ENCODE data around the gene GNA12.

Gene GNA12

DNA sequence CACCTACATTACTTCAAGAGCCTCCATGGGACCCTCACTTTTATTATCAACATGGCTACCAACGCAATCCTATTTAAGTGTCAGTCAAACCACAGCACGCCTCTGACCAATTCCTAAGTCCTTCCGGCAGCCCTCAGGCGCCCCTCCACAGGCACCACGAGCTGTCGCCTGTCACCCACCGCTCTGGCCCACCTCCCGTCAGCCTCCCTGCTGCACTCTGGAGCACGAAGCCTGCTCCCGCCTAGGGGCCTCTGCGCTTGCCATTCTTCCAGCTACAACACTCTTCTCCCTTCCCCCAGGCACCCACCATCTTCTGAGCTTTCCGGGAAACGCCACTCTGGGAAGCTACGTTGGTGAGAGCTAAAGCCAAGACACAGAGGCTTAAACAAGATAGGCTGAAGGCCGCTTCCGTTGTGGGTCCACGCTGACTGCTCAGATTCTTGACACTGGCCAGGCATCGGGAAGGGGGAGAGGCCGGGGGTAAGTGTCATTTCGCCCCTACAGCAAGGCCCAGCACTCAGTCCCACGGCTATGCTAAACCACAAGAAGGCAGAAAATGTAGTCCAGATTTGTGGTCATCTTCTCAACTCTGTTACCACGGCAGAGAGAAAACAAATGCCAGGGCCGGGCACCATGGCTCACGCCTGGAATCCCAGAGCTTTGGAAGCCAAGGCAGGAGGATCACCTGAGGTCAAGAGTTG lies 56.7 kb downstream of the GNA12 start:
- H3K9me2 ChIP-seq (replicated peaks; ENCODE audit: control insufficient read depth, low read length) = no peaks in the 10 kb centered on the region
- no peak overlapping the region for H3K4me2 ChIP-seq (ENCODE audit: low read length)
- H3K36me3 ChIP-seq (ENCODE audit: control insufficient read depth, low read length) = no peaks in the 10 kb centered on the region
- H4K20me1 ChIP-seq (ENCODE audit: control insufficient read depth, insufficient read depth, low read depth, low read length) = 0 out of 2 replicates have a peak, but pooled peaks cover 3% of the 10 kb centered on the region
- H3F3A ChIP-seq (ENCODE audit: control insufficient read depth, insufficient read depth) = no peaks in the 10 kb centered on the region
- no peak overlapping the region for H3K4me3 ChIP-seq (ENCODE audit: low read length)
- H3K27me3 ChIP-seq (ENCODE audit: control insufficient read depth, low read length) = no peaks in the 10 kb centered on the region
- TF ChIP-seq EZH2phosphoT487 (IDR thresholded peaks at IDR 0.05; ENCODE audit: borderline replicate concordance, low read length) = no peak
- TF ChIP-seq, protein P1, sequence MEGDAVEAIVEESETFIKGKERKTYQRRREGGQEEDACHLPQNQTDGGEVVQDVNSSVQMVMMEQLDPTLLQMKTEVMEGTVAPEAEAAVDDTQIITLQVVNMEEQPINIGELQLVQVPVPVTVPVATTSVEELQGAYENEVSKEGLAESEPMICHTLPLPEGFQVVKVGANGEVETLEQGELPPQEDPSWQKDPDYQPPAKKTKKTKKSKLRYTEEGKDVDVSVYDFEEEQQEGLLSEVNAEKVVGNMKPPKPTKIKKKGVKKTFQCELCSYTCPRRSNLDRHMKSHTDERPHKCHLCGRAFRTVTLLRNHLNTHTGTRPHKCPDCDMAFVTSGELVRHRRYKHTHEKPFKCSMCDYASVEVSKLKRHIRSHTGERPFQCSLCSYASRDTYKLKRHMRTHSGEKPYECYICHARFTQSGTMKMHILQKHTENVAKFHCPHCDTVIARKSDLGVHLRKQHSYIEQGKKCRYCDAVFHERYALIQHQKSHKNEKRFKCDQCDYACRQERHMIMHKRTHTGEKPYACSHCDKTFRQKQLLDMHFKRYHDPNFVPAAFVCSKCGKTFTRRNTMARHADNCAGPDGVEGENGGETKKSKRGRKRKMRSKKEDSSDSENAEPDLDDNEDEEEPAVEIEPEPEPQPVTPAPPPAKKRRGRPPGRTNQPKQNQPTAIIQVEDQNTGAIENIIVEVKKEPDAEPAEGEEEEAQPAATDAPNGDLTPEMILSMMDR (IDR thresholded peaks at IDR 0.05; ENCODE audit: low read depth, low read length, poor library complexity, severe bottlenecking) = no peak
- no peaks in the 10 kb centered on the region for H3K9me3 ChIP-seq (ENCODE audit: control insufficient read depth, insufficient read depth, low read length)
- no peak overlapping the region for H3K27ac ChIP-seq (ENCODE audit: low read depth, low read length)
- H3K4me1 ChIP-seq (ENCODE audit: control insufficient read depth, low read length) = no peaks in the 10 kb centered on the region
- H3K79me2 ChIP-seq (ENCODE audit: control insufficient read depth, low read length) = no peaks in the 10 kb centered on the region

DNA sequence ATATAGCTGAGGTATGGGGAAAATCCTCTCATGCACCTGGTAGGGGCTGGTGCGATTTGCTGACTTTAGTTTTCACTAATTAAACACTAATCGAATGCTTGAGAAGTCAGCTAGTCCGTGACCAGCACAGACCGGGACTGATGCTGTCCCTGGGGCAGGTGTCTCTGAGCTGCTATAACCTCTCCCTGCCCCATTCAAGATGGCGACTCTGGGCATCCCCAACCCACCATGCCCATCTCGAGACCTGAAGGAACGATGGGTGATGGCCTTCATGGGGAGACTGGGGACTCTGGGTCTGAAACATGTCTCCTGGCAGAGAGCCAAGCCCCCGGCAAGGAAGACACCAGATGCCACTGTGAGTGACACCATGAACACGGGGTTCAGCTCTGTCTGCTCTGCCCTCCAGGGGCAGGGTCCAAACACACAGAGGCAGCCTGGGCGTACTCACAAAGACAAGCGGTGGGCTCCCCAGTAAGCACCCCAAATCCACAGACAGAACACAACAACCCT lies 57.4 kb downstream of the GNA12 start:
- no peaks in the 10 kb centered on the region for H3K9me3 ChIP-seq (ENCODE audit: control insufficient read depth, insufficient read depth, low read length)

DNA sequence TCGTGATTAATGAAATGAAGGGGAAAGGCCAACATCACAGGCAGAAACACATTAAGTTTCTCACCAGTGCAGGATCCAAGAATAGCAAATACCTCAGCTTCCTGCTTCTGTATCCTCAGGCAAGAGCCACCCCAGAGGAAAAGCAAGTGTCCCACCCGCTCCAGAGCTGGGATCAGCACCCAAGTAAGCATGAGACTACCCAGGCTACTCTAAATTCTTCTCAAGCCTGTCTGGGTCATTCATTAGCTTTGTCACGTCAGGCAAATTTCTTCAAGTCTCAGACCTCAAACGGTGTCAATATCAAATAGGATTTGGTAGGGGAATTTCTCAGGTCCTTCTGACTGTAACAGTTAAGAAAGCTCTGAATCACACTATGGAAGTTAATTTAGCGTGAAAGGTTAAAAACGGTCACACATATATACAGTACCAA lies 59.0 kb downstream of the GNA12 start:
- H3K79me2 ChIP-seq (ENCODE audit: control insufficient read depth, low read length) = no peaks in the 10 kb centered on the region
- H3K9me2 ChIP-seq (replicated peaks; ENCODE audit: control insufficient read depth, low read length) = no peaks in the 10 kb centered on the region
- H3K4me1 ChIP-seq (ENCODE audit: control insufficient read depth, low read length) = no peaks in the 10 kb centered on the region

More for the DNA sequence above, 57.4 kb downstream of the GNA12 start:
- no peaks in the 10 kb centered on the region for H3K79me2 ChIP-seq (ENCODE audit: control insufficient read depth, low read length)
- H4K20me1 ChIP-seq (ENCODE audit: control insufficient read depth, insufficient read depth, low read depth, low read length) = 0 out of 2 replicates have a peak, but pooled peaks cover 3% of the 10 kb centered on the region
- H3K27ac ChIP-seq (ENCODE audit: low read depth, low read length) = no peak overlapping the region
- no peak overlapping the region for H3K4me2 ChIP-seq (ENCODE audit: low read length)
- H3K4me3 ChIP-seq (ENCODE audit: low read length) = no peak overlapping the region
- no peaks in the 10 kb centered on the region for H3K9me2 ChIP-seq (replicated peaks; ENCODE audit: control insufficient read depth, low read length)
- TF ChIP-seq EZH2phosphoT487 (IDR thresholded peaks at IDR 0.05; ENCODE audit: borderline replicate concordance, low read length) = no peak
- TF ChIP-seq, protein P1 (IDR thresholded peaks at IDR 0.05; ENCODE audit: low read depth, low read length, poor library complexity, severe bottlenecking) = no peak
- no peaks in the 10 kb centered on the region for H3K27me3 ChIP-seq (ENCODE audit: control insufficient read depth, low read length)
- no peaks in the 10 kb centered on the region for H3F3A ChIP-seq (ENCODE audit: control insufficient read depth, insufficient read depth)
- no peaks in the 10 kb centered on the region for H3K36me3 ChIP-seq (ENCODE audit: control insufficient read depth, low read length)
- H3K4me1 ChIP-seq (ENCODE audit: control insufficient read depth, low read length) = no peaks in the 10 kb centered on the region

More for the DNA sequence above, 59.0 kb downstream of the GNA12 start:
- Histone ChIP-seq H4K20me1 (ENCODE audit: control insufficient read depth, insufficient read depth, low read depth, low read length) (0 out of 2 replicates have a peak, but pooled peaks cover 3% of the 10 kb centered on the region), H3K27ac (ENCODE audit: low read depth, low read length) (no peak overlapping the region), H3K9me3 (ENCODE audit: control insufficient read depth, insufficient read depth, low read length) (no peaks in the 10 kb centered on the region), H3K36me3 (ENCODE audit: control insufficient read depth, low read length) (no peaks in the 10 kb centered on the region), H3F3A (ENCODE audit: control insufficient read depth, insufficient read depth) (no peaks in the 10 kb centered on the region), H3K27me3 (ENCODE audit: control insufficient read depth, low read length) (no peaks in the 10 kb centered on the region), H3K4me2 (ENCODE audit: low read length) (no peak overlapping the region), H3K4me3 (ENCODE audit: low read length) (no peak overlapping the region)
- TF ChIP-seq, protein P1 (IDR thresholded peaks at IDR 0.05; ENCODE audit: low read depth, low read length, poor library complexity, severe bottlenecking) = no peak
- no peak for TF ChIP-seq EZH2phosphoT487 (IDR thresholded peaks at IDR 0.05; ENCODE audit: borderline replicate concordance, low read length)
